Measurements from ENCODE around the gene SHH. TPM values are rescaled to one million over a fixed set of nuclear protein-coding genes. Genes with fewer than 3 reads are reported as not detected.

The SHH gene
- total RNA-seq, 1 experiment from 2014 or later: 0.26 TPM

GRCh38 chr7:155833651-155834050 lies 21.4 kb upstream of the SHH start:
- ChIA-PET POLR2A (no interaction called here), CTCF (no interaction called here)
- Mint-ChIP-seq H3K4me3 (no peak overlapping the region), H3K9me3 (peaks cover 7% of the 10 kb centered on the region), H3K27ac (no peak overlapping the region), H3K36me3 (no peaks in the 10 kb centered on the region), H3K27me3 (ENCODE audit: low read depth) (no peaks in the 10 kb centered on the region), H3K4me1 (peaks cover 8% of the 10 kb centered on the region)
- DNase-seq (ENCODE audit: low spot score) (no peak), ATAC-seq (no peak; the same call in 1 of the 2 replicates)
- TF ChIP-seq PRDM15 (CRISPR knock-in tag; IDR thresholded peaks at IDR 0.05) (no peak), AR (CRISPR knock-in tag; IDR thresholded peaks at IDR 0.05) (no peak), CREM (CRISPR knock-in tag; IDR thresholded peaks at IDR 0.05) (no peak)
- TF ChIP-seq, protein P1, sequence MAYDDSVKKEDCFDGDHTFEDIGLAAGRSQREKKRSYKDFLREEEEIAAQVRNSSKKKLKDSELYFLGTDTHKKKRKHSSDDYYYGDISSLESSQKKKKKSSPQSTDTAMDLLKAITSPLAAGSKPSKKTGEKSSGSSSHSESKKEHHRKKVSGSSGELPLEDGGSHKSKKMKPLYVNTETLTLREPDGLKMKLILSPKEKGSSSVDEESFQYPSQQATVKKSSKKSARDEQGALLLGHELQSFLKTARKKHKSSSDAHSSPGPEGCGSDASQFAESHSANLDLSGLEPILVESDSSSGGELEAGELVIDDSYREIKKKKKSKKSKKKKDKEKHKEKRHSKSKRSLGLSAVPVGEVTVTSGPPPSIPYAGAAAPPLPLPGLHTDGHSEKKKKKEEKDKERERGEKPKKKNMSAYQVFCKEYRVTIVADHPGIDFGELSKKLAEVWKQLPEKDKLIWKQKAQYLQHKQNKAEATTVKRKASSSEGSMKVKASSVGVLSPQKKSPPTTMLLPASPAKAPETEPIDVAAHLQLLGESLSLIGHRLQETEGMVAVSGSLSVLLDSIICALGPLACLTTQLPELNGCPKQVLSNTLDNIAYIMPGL (CRISPR knock-in tag; IDR thresholded peaks at IDR 0.05): no peak

DNA sequence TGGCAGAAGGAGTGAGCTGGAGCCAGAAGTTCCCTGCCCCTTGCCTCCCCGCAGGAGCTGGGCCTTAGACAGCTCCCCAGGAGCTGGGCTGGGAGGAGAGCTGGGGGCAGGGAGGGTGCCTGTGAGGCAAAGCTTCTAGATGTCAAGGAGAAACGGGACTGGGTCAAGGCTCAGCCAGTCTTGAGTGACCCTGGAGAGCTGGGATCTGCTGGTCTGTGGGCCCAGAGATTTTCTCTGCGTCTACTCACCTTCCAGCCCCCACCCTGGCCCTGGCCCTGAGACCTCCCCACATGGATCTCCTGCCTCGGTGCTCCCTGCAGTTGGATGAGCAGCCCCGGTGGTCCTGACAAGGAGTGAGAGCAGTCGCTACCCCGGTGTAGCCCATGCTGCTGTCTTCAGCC lies 20.3 kb upstream of the SHH start:
- no peak for ATAC-seq
- Mint-ChIP-seq H3K9me3 (peaks cover 7% of the 10 kb centered on the region), H3K27ac (no peak overlapping the region), H3K4me3 (no peak overlapping the region), H3K36me3 (no peaks in the 10 kb centered on the region), H3K27me3 (ENCODE audit: low read depth) (no peaks in the 10 kb centered on the region), H3K4me1 (peaks cover 8% of the 10 kb centered on the region)
- TF ChIP-seq, protein P2, sequence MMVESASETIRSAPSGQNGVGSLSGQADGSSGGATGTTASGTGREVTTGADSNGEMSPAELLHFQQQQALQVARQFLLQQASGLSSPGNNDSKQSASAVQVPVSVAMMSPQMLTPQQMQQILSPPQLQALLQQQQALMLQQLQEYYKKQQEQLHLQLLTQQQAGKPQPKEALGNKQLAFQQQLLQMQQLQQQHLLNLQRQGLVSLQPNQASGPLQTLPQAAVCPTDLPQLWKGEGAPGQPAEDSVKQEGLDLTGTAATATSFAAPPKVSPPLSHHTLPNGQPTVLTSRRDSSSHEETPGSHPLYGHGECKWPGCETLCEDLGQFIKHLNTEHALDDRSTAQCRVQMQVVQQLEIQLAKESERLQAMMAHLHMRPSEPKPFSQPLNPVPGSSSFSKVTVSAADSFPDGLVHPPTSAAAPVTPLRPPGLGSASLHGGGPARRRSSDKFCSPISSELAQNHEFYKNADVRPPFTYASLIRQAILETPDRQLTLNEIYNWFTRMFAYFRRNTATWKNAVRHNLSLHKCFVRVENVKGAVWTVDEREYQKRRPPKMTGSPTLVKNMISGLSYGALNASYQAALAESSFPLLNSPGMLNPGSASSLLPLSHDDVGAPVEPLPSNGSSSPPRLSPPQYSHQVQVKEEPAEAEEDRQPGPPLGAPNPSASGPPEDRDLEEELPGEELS (CRISPR knock-in tag; IDR thresholded peaks at IDR 0.05): no peak
- TF ChIP-seq SP1 (CRISPR knock-in tag; conservative IDR thresholded peaks at IDR 0.05) (no peak), MXD4 (CRISPR knock-in tag; IDR thresholded peaks at IDR 0.05; ENCODE audit: borderline replicate concordance) (no peak), JAZF1 (CRISPR knock-in tag; IDR thresholded peaks at IDR 0.05) (no peak), MLX (CRISPR knock-in tag; IDR thresholded peaks at IDR 0.05) (no peak), USF1 (CRISPR knock-in tag; IDR thresholded peaks at IDR 0.05) (no peak), RORB (CRISPR knock-in tag; IDR thresholded peaks at IDR 0.05) (no peak), JUN (CRISPR knock-in tag; IDR thresholded peaks at IDR 0.05) (no peak), SMAD4 (CRISPR knock-in tag; IDR thresholded peaks at IDR 0.05) (no peak), ZNF671 (CRISPR knock-in tag; IDR thresholded peaks at IDR 0.05) (no peak), ZNF423 (CRISPR knock-in tag; IDR thresholded peaks at IDR 0.05) (no peak)
- ChIA-PET CTCF (no interaction called here), POLR2A (no interaction called here)
- no peak for DNase-seq (ENCODE audit: low spot score)

Data from WTC11 (cell line).